ENCODE data around the gene PLXNA3. TPM values are rescaled to one million over a fixed set of nuclear protein-coding genes. Genes with fewer than 3 reads are reported as not detected.

The PLXNA3 gene
- total RNA-seq, 2 experiments from 2014 or later = 35.1 to 38.1 TPM

GRCh38 chrX:154440623-154441357, 17.3 kb upstream of the PLXNA3 start:
- H3K36me3 ChIP-seq (ENCODE audit: insufficient read depth, low read length) = peaks cover 22% of the 10 kb centered on the region
- peaks cover 72% of the 10 kb centered on the region for H3K4me1 ChIP-seq (ENCODE audit: insufficient read depth, low read length)
- H3K27ac ChIP-seq (ENCODE audit: low read depth in 1 of 2, low read length in 2 of 2) = no peak overlapping the region
- no peak overlapping the region for H3K4me3 ChIP-seq (ENCODE audit: low read length)
- Mint-ChIP-seq H3K36me3 (ENCODE audit: low read depth) (peaks cover 24% of the 10 kb centered on the region), H3K27me3 (no peaks in the 10 kb centered on the region), H3K4me1 (ENCODE audit: low read depth) (peaks cover 12% of the 10 kb centered on the region), H3K9me3 (no peaks in the 10 kb centered on the region), H3K27ac (no peak overlapping the region), H3K4me3 (peak overlapping the region; percentile 30)
- ATAC-seq (ENCODE audit: poor library complexity) (no peak), DNase-seq (no peak)
- ChIA-PET POLR2A (interaction anchor here (1.0 to 1.8 kb wide), 7 partner anchors 12 to 75 kb away, joined by 3 to 10 read pairs (median 3); partner anchors contain the start of genes ATP6AP1, FAM3A, LAGE3 and PLXNA3), CTCF (no interaction called here)
- no peak for TF ChIP-seq CTCF (IDR thresholded peaks at IDR 0.05)
- no peaks in the 10 kb centered on the region for H3K27me3 ChIP-seq (ENCODE audit: control insufficient read depth in 1 of 2, insufficient read depth in 2 of 2, low read length in 2 of 2)
- H3K9me3 ChIP-seq (ENCODE audit: control insufficient read depth in 1 of 2, insufficient read depth in 1 of 2, low read length in 2 of 2) = no peaks in the 10 kb centered on the region
- intact Hi-C loops (cut with DNase I, micrococcal nuclease) = no loop called here

GRCh38 chrX:154441564-154441963, 16.5 kb upstream of the PLXNA3 start:
- H3K27me3 Mint-ChIP-seq = no peaks in the 10 kb centered on the region
- ATAC-seq (ENCODE audit: poor library complexity) = no peak
- ChIA-PET POLR2A (interaction anchor here (0.6 to 1.8 kb wide), 6 partner anchors 12 to 63 kb away, joined by 3 to 10 read pairs (median 4); partner anchors contain the start of genes ATP6AP1, LAGE3, PLXNA3 and RPL10), CTCF (no interaction called here)
- peak in 4 of 14 experiments; percentile 31 to 63 (median 44) for DNase-seq
- Histone ChIP-seq H3K4me3 (ENCODE audit: low read length) (no peak overlapping the region), H3K36me3 (ENCODE audit: insufficient read depth, low read length) (peaks cover 25% of the 10 kb centered on the region), H3K4me1 (ENCODE audit: insufficient read depth, low read length) (peaks cover 72% of the 10 kb centered on the region), H3K27ac (ENCODE audit: low read depth in 1 of 2, low read length in 2 of 2) (peak overlapping the region in 1 of 2 donors; percentile 22), H3K27me3 (ENCODE audit: control insufficient read depth in 1 of 2, insufficient read depth in 2 of 2, low read length in 2 of 2) (no peaks in the 10 kb centered on the region), H3K9me3 (ENCODE audit: control insufficient read depth in 1 of 2, insufficient read depth in 1 of 2, low read length in 2 of 2) (no peaks in the 10 kb centered on the region)
- no peak for TF ChIP-seq CTCF (IDR thresholded peaks at IDR 0.05)
- H3K36me3 Mint-ChIP-seq (ENCODE audit: low read depth) = peaks cover 16% of the 10 kb centered on the region
- H3K4me1 Mint-ChIP-seq (ENCODE audit: low read depth) = peaks cover 8% of the 10 kb centered on the region
- peak overlapping the region; percentile 73 for H3K27ac Mint-ChIP-seq
- no peaks in the 10 kb centered on the region for H3K9me3 Mint-ChIP-seq
- H3K4me3 Mint-ChIP-seq = peak overlapping the region; percentile 58
- intact Hi-C loops (cut with DNase I, micrococcal nuclease) = no loop called here

DNA sequence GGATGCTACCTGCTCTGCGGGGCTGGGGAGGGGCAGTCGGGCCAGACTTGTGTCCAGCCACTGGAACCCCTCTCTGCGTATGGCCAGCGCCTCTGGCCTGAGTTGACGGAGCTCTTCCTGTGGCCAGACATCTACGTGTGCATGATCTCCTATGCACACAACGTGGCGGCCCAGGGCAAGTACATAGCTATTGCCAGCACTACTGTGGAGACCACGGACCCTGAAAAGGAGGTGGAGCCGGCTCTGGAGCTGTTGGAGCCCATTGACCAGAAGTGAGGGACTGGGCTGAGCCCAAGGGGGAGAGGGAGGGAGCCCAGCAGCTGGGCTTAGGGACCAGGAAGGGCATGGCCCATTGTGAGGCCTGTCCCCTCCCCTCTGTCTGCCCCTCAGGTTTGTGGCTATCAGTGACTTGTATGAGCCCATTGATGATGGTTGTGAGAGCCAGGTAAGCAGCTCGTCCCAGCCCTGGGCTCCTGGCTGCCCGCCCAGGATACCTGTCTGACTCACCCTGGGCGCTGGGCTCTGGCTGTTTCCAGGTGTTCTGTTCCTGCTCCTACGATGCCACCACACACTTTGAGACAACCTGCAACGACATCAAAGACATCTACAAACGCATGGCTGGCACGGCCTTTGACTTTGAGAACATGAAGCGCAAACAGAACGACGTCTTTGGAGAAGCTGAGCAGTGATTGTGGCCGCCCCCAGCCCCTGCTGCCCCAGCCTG, 15.9 kb upstream of the PLXNA3 start:
- CTCF ChIA-PET = no interaction called here
- Mint-ChIP-seq H3K36me3 (ENCODE audit: low read depth) (peaks cover 22% of the 10 kb centered on the region), H3K27me3 (no peaks in the 10 kb centered on the region), H3K4me3 (peak overlapping the region; percentile 58), H3K27ac (peak overlapping the region; percentile 73), H3K4me1 (ENCODE audit: low read depth) (peaks cover 8% of the 10 kb centered on the region), H3K9me3 (no peaks in the 10 kb centered on the region)
- H3K27me3 ChIP-seq (ENCODE audit: control insufficient read depth in 1 of 2, insufficient read depth in 2 of 2, low read length in 2 of 2) = no peaks in the 10 kb centered on the region
- peaks cover 30% of the 10 kb centered on the region for H3K36me3 ChIP-seq (ENCODE audit: insufficient read depth, low read length)
- intact Hi-C loops (cut with DNase I, micrococcal nuclease) = no loop called here
- TF ChIP-seq CTCF (IDR thresholded peaks at IDR 0.05) = no peak
- peak overlapping the region in 1 of 2 donors; percentile 22 for H3K27ac ChIP-seq (ENCODE audit: low read depth in 1 of 2, low read length in 2 of 2)
- H3K4me3 ChIP-seq (ENCODE audit: low read length) = no peak overlapping the region
- DNase-seq (no peak), ATAC-seq (ENCODE audit: poor library complexity) (no peak)
- no peaks in the 10 kb centered on the region for H3K9me3 ChIP-seq (ENCODE audit: control insufficient read depth in 1 of 2, insufficient read depth in 1 of 2, low read length in 2 of 2)
- POLR2A ChIA-PET = interaction anchor here (0.6 to 1.8 kb wide), 5 partner anchors 13 to 62 kb away, joined by 3 to 10 read pairs (median 6); partner anchors contain the start of genes ATP6AP1, PLXNA3 and RPL10
- H3K4me1 ChIP-seq (ENCODE audit: insufficient read depth, low read length) = peaks cover 77% of the 10 kb centered on the region
